Measurements from ENCODE around the gene TFG.

Gene TFG

GRCh38 chr3:100748967-100749366, 39.7 kb downstream of the TFG start:
- Histone ChIP-seq H2BK5ac (ENCODE audit: low read depth, low read length, poor library complexity) (no peak overlapping the region), H3K79me2 (ENCODE audit: control insufficient read depth, insufficient read depth, low read length, poor library complexity) (no peaks in the 10 kb centered on the region)

DNA sequence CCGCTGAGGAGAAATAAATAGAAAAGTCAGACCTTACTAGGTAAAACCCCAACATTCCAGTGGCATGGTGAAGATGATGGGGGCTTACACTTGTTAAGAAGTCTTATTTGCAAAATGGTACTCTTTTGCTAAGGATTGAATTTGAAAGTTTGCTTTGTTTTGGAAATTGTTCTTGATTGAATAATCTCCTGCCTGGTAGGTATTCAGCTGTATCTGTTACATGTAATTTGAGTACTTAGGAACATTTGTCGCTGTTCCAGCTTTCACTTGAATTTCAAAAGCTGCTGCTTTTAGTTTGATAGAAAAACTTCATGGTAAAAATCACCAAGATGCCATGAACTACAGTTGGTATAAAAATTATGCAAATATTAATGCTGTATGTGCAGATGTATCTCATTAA, 44.6 kb downstream of the TFG start:
- Histone ChIP-seq H3K4ac (ENCODE audit: low read depth, low read length) (no peak overlapping the region), H4K12ac (ENCODE audit: low read depth, low read length) (no peak overlapping the region), H4K91ac (ENCODE audit: low read depth, low read length) (no peak overlapping the region), H2BK120ac (ENCODE audit: insufficient read depth, low read length, poor library complexity) (no peak overlapping the region), H3K27ac (ENCODE audit: low read depth, low read length) (no peak overlapping the region), H3K79me1 (ENCODE audit: low read length) (no peaks in the 10 kb centered on the region), H2AFZ (ENCODE audit: insufficient read depth, low read length, poor library complexity) (no peak overlapping the region), H3K4me1 (ENCODE audit: control insufficient read depth in 1 of 2, insufficient read depth in 2 of 2, low read length in 2 of 2) (no peaks in the 10 kb centered on the region), H3K23ac (ENCODE audit: low read length) (no peak overlapping the region), H3K9ac (ENCODE audit: low read length) (no peak overlapping the region), H2BK5ac (ENCODE audit: low read depth, low read length, poor library complexity) (no peak overlapping the region), H3K27me3 (ENCODE audit: insufficient read depth, low read length) (no peaks in the 10 kb centered on the region), H2AK5ac (ENCODE audit: low read length) (no peak overlapping the region), H3K4me3 (ENCODE audit: low read depth, low read length) (no peak overlapping the region), H3K14ac (ENCODE audit: low read length) (no peak overlapping the region), H3K9me3 (ENCODE audit: insufficient read depth, low read depth, low read length) (no peaks in the 10 kb centered on the region), H3K36me3 (ENCODE audit: control insufficient read depth in 1 of 2, insufficient read depth in 2 of 2, low read length in 2 of 2) (peaks cover 2 to 3% of the 10 kb centered on the region in 2 experiments), H4K8ac (ENCODE audit: low read depth, low read length) (no peak overlapping the region), H2BK12ac (ENCODE audit: low read length) (no peak overlapping the region), H3K79me2 (ENCODE audit: control insufficient read depth, insufficient read depth, low read length, poor library complexity) (no peaks in the 10 kb centered on the region), H3K4me2 (ENCODE audit: low read length) (no peak overlapping the region), H3K18ac (ENCODE audit: low read length) (no peak overlapping the region)
- WGBS (ENCODE audit: extremely low coverage, insufficient coverage, insufficient read length), result no CpG with 5 or more reads among the region's 2 CpGs
- no peak for DNase-seq

More at GRCh38 chr3:100748967-100749366, 39.7 kb downstream of the TFG start:
- H3K4me1 ChIP-seq (ENCODE audit: control insufficient read depth in 1 of 2, insufficient read depth in 2 of 2, low read length in 2 of 2), result no peaks in the 10 kb centered on the region
- H3K4me3 ChIP-seq (ENCODE audit: low read depth, low read length), result no peak overlapping the region
- H3K27me3 ChIP-seq (ENCODE audit: insufficient read depth, low read length), result no peaks in the 10 kb centered on the region
- no peak for DNase-seq
- no peak overlapping the region for H3K9ac ChIP-seq (ENCODE audit: low read length)
- no peak overlapping the region for H2BK12ac ChIP-seq (ENCODE audit: low read length)
- peaks cover 9 to 13% of the 10 kb centered on the region in 2 experiments for H3K36me3 ChIP-seq (ENCODE audit: control insufficient read depth in 1 of 2, insufficient read depth in 2 of 2, low read length in 2 of 2)
- no peak overlapping the region for H2BK120ac ChIP-seq (ENCODE audit: insufficient read depth, low read length, poor library complexity)
- H3K23ac ChIP-seq (ENCODE audit: low read length), result no peak overlapping the region
- H2AK5ac ChIP-seq (ENCODE audit: low read length), result no peak overlapping the region
- no CpG with 5 or more reads among the region's 2 CpGs for WGBS (ENCODE audit: extremely low coverage, insufficient coverage, insufficient read length)
- no peak overlapping the region for H3K4ac ChIP-seq (ENCODE audit: low read depth, low read length)
- no peak overlapping the region for H3K14ac ChIP-seq (ENCODE audit: low read length)
- no peak overlapping the region for H4K8ac ChIP-seq (ENCODE audit: low read depth, low read length)
- no peak overlapping the region for H3K4me2 ChIP-seq (ENCODE audit: low read length)
- no peak overlapping the region for H3K27ac ChIP-seq (ENCODE audit: low read depth, low read length)
- no peaks in the 10 kb centered on the region for H3K9me3 ChIP-seq (ENCODE audit: insufficient read depth, low read depth, low read length)
- H3K79me1 ChIP-seq (ENCODE audit: low read length), result no peaks in the 10 kb centered on the region
- H3K18ac ChIP-seq (ENCODE audit: low read length), result no peak overlapping the region
- H4K12ac ChIP-seq (ENCODE audit: low read depth, low read length), result no peak overlapping the region
- no peak overlapping the region for H4K91ac ChIP-seq (ENCODE audit: low read depth, low read length)
- no peak overlapping the region for H2AFZ ChIP-seq (ENCODE audit: insufficient read depth, low read length, poor library complexity)

DNA sequence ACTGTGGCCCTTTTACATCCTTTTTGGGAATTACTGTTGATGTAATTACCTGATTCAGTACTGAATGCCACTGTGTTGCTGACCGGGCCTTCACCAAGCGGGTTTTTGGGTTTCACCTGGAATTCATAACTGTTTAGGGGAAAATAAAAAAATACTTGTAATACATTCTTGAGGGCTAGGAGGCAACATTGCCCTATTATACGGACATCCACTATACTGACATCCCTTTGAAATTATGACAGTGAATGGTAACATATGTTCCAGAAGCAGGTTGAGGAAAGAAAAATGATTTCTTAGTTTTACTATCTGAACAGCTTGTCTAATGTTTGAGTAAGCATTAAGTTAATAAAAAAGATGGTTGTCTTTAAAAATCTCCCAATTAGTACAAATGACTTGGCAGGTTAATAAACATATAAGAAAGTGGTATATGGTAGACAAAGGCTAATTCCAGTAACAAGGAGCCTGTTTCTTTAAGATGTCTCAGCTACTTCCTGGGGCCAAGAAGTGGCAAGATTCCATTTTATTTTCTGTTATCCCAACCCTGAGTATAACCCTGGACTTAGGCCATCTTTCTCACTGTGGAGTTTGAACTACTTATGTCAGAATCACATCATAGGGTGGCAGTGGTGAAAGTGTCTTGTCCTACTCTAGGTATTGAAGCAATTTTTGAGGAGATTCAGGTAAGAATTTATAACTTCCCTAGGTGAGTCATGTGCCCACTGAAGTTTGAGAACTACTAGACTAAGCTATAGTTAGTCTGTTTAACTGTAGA, 45.5 kb downstream of the TFG start:
- no peak for DNase-seq
- H4K12ac ChIP-seq (ENCODE audit: low read depth, low read length), result no peak overlapping the region
- H3K4me2 ChIP-seq (ENCODE audit: low read length), result no peak overlapping the region
- no peak overlapping the region for H3K18ac ChIP-seq (ENCODE audit: low read length)
- H3K79me2 ChIP-seq (ENCODE audit: control insufficient read depth, insufficient read depth, low read length, poor library complexity), result no peaks in the 10 kb centered on the region
- no CpG with 5 or more reads among the region's 3 CpGs for WGBS (ENCODE audit: extremely low coverage, insufficient coverage, insufficient read length)
- H3K9ac ChIP-seq (ENCODE audit: low read length), result no peak overlapping the region
- no peaks in the 10 kb centered on the region for H3K4me1 ChIP-seq (ENCODE audit: control insufficient read depth in 1 of 2, insufficient read depth in 2 of 2, low read length in 2 of 2)
- no peak overlapping the region for H2AK5ac ChIP-seq (ENCODE audit: low read length)
- no peak overlapping the region for H2BK5ac ChIP-seq (ENCODE audit: low read depth, low read length, poor library complexity)
- H4K8ac ChIP-seq (ENCODE audit: low read depth, low read length), result no peak overlapping the region
- no peak overlapping the region for H2BK12ac ChIP-seq (ENCODE audit: low read length)
- peaks cover 2 to 3% of the 10 kb centered on the region in 2 experiments for H3K36me3 ChIP-seq (ENCODE audit: control insufficient read depth in 1 of 2, insufficient read depth in 2 of 2, low read length in 2 of 2)
- no peak overlapping the region for H3K27ac ChIP-seq (ENCODE audit: low read depth, low read length)
- H3K14ac ChIP-seq (ENCODE audit: low read length), result no peak overlapping the region
- H2AFZ ChIP-seq (ENCODE audit: insufficient read depth, low read length, poor library complexity), result no peak overlapping the region
- no peak overlapping the region for H4K91ac ChIP-seq (ENCODE audit: low read depth, low read length)
- H3K4ac ChIP-seq (ENCODE audit: low read depth, low read length), result no peak overlapping the region
- no peaks in the 10 kb centered on the region for H3K9me3 ChIP-seq (ENCODE audit: insufficient read depth, low read depth, low read length)
- H2BK120ac ChIP-seq (ENCODE audit: insufficient read depth, low read length, poor library complexity), result no peak overlapping the region
- H3K79me1 ChIP-seq (ENCODE audit: low read length), result no peaks in the 10 kb centered on the region
- H3K23ac ChIP-seq (ENCODE audit: low read length), result no peak overlapping the region
- H3K27me3 ChIP-seq (ENCODE audit: insufficient read depth, low read length), result no peaks in the 10 kb centered on the region
- H3K4me3 ChIP-seq (ENCODE audit: low read depth, low read length), result no peak overlapping the region

- H4K8ac ChIP-seq (ENCODE audit: low read depth, low read length), result no peak overlapping the region
- H3K4me2 ChIP-seq (ENCODE audit: low read length), result no peak overlapping the region
- H3K79me1 ChIP-seq (ENCODE audit: low read length), result no peaks in the 10 kb centered on the region
- no peak overlapping the region for H4K91ac ChIP-seq (ENCODE audit: low read depth, low read length)
- no peak overlapping the region for H3K4ac ChIP-seq (ENCODE audit: low read depth, low read length)
- H3K4me1 ChIP-seq (ENCODE audit: control insufficient read depth in 1 of 2, insufficient read depth in 2 of 2, low read length in 2 of 2), result no peaks in the 10 kb centered on the region
- H4K12ac ChIP-seq (ENCODE audit: low read depth, low read length), result no peak overlapping the region
- no peak overlapping the region for H2BK12ac ChIP-seq (ENCODE audit: low read length)
- no peak overlapping the region for H2BK5ac ChIP-seq (ENCODE audit: low read depth, low read length, poor library complexity)
- H3K9ac ChIP-seq (ENCODE audit: low read length), result no peak overlapping the region
- H3K4me3 ChIP-seq (ENCODE audit: low read depth, low read length), result no peak overlapping the region
- WGBS (ENCODE audit: extremely low coverage, insufficient coverage, insufficient read length), result no CpG with 5 or more reads among the region's 2 CpGs
- no peak for DNase-seq
- no peak overlapping the region for H3K18ac ChIP-seq (ENCODE audit: low read length)
- H3K14ac ChIP-seq (ENCODE audit: low read length), result no peak overlapping the region
- H3K79me2 ChIP-seq (ENCODE audit: control insufficient read depth, insufficient read depth, low read length, poor library complexity), result no peaks in the 10 kb centered on the region
- no peak overlapping the region for H2AK5ac ChIP-seq (ENCODE audit: low read length)
- no peaks in the 10 kb centered on the region for H3K27me3 ChIP-seq (ENCODE audit: insufficient read depth, low read length)
- no peaks in the 10 kb centered on the region for H3K9me3 ChIP-seq (ENCODE audit: insufficient read depth, low read depth, low read length)
- no peak overlapping the region for H3K23ac ChIP-seq (ENCODE audit: low read length)
- no peak overlapping the region for H3K27ac ChIP-seq (ENCODE audit: low read depth, low read length)
- no peak overlapping the region for H2BK120ac ChIP-seq (ENCODE audit: insufficient read depth, low read length, poor library complexity)
- H2AFZ ChIP-seq (ENCODE audit: insufficient read depth, low read length, poor library complexity), result no peak overlapping the region
- peaks cover 2% of the 10 kb centered on the region in 2 experiments for H3K36me3 ChIP-seq (ENCODE audit: control insufficient read depth in 1 of 2, insufficient read depth in 2 of 2, low read length in 2 of 2)
These were observed 47.1 kb downstream of the TFG start for GRCh38 chr3:100756441-100756840.

All from trophoblast cell (in vitro differentiated cells and primary cell).